Heart left ventricle (tissue), 13 donors: Measurements from ENCODE around the gene KDM4D.

Source experiments
- CTCF ChIP-seq, 12 donors: fragments of 200-600 bp; sonication (generic) in 4 of 12; IDR thresholded peaks; one replicate each; pipeline versions ENCODE4 v1.5.0 to v1.8.0; 2018 to 2022; ENCODE audit warnings: antibody characterized with exemption in 12 of 12, mild to moderate bottlenecking in 5 of 12
- POLR2A ChIP-seq, 2 donors: fragments of 450-650 bp; IDR thresholded peaks; one replicate each; pipeline ENCODE4 v1.6.1; 2017; ENCODE audit warnings: antibody characterized with exemption in 2 of 2, mild to moderate bottlenecking in 2 of 2, moderate library complexity in 2 of 2
- donor health status: ischemic (EF 13 %, LVEDD 7.1; RV severe dilation, severe dysfunction).
- donor health status: DM: no; HTN: yes; CAD: no.
- donor health status: DM: no; HTN: no; CAD: no.
- donor health status: ischemic (EF 25% LVEDD 6.9; RV normal size, moderate dysfunction).
- donor health status: ischemic (EF 25% LVEDD 5.7; RV mildly dilated, moderate dysfunction).
- donor health status: ischemic (EF 35%, LVEDD 5.7; RV mildly dilated, moderate dysfunction).
- donor health status: nonischemic (EF 11% LVEDD 7.7; RV severe dilation, severe dysfunction).
- donor health status: DM: yes; HTN: yes; CAD: no.
- donor health status: PGD.
- donor health status: ischemic (EF 29% LVEDD 5.4; RV normal size, mild dysfunction).
- donor health status: nonischemic (EF 23%, LVEDD 6.1; RV moderate dilation, normal function).

GRCh38 chr11:95028357-95028756, 54.8 kb downstream of the KDM4D start:
- no peak for TF ChIP-seq CTCF (IDR thresholded peaks at IDR 0.05)
- TF ChIP-seq POLR2A (IDR thresholded peaks at IDR 0.05), result no peak
